A673 (cell line): Measurements from ENCODE around the gene GSTT2B. TPM values are rescaled to one million over a fixed set of nuclear protein-coding genes. Genes with fewer than 3 reads are reported as not detected.

ENCODE experiments used
- BruUV-seq: library from RNA; stranded (reverse); fragments of 400-500 nt; replicated peaks from 2 replicates; lab custom pipeline; 2021; lab: Mats Ljungman, UMichigan
- CTCF ChIA-PET: fragments of 300-600 bp; sonication (Branson Sonifier 250); formaldehyde crosslinking; loops from one replicate; lab custom pipeline; 2022; ENCODE audit warnings: antibody characterized with exemption; lab: Charles Lee
- POLR2A ChIA-PET: fragments of 300-600 bp; sonication (Branson Sonifier 250); formaldehyde crosslinking; loops from one replicate; lab custom pipeline; 2022; ENCODE audit warnings: antibody characterized with exemption; ENCODE audit not compliant: low non-redundant PET; lab: Charles Lee
- DNase-seq: peaks from one replicate; pipeline ENCODE4 v3.0.0-alpha.2; 2015; ENCODE audit warnings: low spot score
- H3K27ac ChIP-seq: fragments of 200-600 bp; sonication (generic); 2 replicates; pipeline ENCODE4 v1.5.1; 2016; ENCODE audit warnings: mixed run types, low read depth, mild to moderate bottlenecking, mixed read lengths, antibody characterized with exemption, low read length; ENCODE audit not compliant: poor library complexity, severe bottlenecking
- H3K27me3 ChIP-seq: fragments of 200-600 bp; sonication (generic); replicated peaks from 2 replicates; pipeline ENCODE4 v1.6.1; 2017; ENCODE audit warnings: mixed run types, low read depth, mild to moderate bottlenecking, mixed read lengths, antibody characterized with exemption, low read length; ENCODE audit not compliant: insufficient read depth, poor library complexity
- H3K36me3 ChIP-seq: fragments of 200-600 bp; sonication (generic); 2 replicates; pipeline ENCODE4 v1.6.1; 2016; ENCODE audit warnings: mixed run types, mild to moderate bottlenecking, mixed read lengths, antibody characterized with exemption, low read length; ENCODE audit not compliant: insufficient read depth, poor library complexity, severe bottlenecking
- H3K4me1 ChIP-seq: fragments of 200-600 bp; sonication (generic); 2 replicates; pipeline ENCODE4 v1.6.1; 2017; ENCODE audit warnings: mixed run types, mild to moderate bottlenecking, mixed read lengths, antibody characterized with exemption, low read length; ENCODE audit not compliant: insufficient read depth, poor library complexity, severe bottlenecking
- H3K4me3 ChIP-seq: fragments of 200-600 bp; sonication (generic); 2 replicates; pipeline ENCODE4 v1.5.1; 2016; ENCODE audit warnings: low read depth, mixed run types, mild to moderate bottlenecking, mixed read lengths, low read length; ENCODE audit not compliant: poor library complexity, severe bottlenecking
- H3K9me3 ChIP-seq: fragments of 200-600 bp; sonication (generic); 2 replicates; pipeline ENCODE4 v1.6.1; 2016; ENCODE audit warnings: mixed run types, low read depth, mild to moderate bottlenecking, mixed read lengths, antibody characterized with exemption, low read length; ENCODE audit not compliant: poor library complexity, severe bottlenecking
- EZH2 ChIP-seq: fragments of 200-600 bp; sonication (generic); IDR thresholded peaks from 2 replicates; pipeline ENCODE4 v1.6.1; 2017; ENCODE audit warnings: borderline replicate concordance, low read depth, mild to moderate bottlenecking, mixed read lengths, antibody characterized with exemption, low read length; ENCODE audit not compliant: poor library complexity, severe bottlenecking
- intact Hi-C: fragments of 100-400 bp; cut with micrococcal nuclease; formaldehyde crosslinking; loops from one replicate; pipeline ENCODE4 v1.10.0; 2022; ENCODE audit not compliant: unreplicated experiment
- total RNA-seq: library from RNA; stranded (reverse); gene quantifications from 2 replicates; pipeline ENCODE4 v1.2.3, GENCODE V29; 2021
- TF ChIP-seq, protein P1 (sequence below): fragments of 300-800, 200-600 bp; sonication (generic); conservative IDR thresholded peaks from 2 replicates; pipeline ENCODE4 v1.5.1; 2017; ENCODE audit warnings: low read depth, mild to moderate bottlenecking, antibody characterized with exemption, low read length, moderate library complexity, mixed read lengths

The GSTT2B gene
- total RNA-seq, 1 experiment from 2014 or later, result 0.54 TPM

DNA sequence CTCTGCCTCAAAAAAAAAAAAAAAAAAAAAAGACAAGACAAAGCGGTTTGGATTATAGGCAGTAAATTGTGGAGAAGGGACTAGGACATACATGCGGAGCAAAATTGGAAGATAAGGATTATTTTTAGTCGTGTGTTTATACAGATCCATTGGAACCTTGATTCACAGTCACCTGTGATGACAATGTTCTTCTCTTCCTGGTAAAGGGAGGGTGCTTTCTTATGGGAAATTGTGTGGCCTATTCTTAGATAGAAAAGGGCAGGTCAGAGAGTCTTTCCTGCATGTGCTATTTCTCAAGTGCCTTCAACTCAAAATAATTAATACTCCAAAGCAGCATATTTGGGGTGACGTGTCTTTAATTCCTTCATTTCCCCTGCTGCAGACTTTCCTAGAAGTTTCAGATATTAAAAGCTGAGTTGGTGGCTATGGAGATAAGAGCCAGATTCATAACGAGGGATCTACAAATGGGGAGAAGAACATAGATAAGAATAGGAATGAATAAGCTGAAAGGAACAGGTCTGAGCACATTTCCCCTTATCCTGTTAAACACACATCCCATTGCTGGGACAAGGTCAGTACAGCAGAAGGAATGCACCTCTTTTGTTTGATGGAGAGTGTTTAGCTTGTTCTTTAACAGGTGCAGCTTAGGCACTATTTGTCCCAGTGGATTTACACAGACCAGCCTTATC is 22.5 kb downstream of the GSTT2B start:
- intact Hi-C loops, result no loop called here
- H3K36me3 ChIP-seq, result no peaks in the 10 kb centered on the region
- ChIA-PET POLR2A (no interaction called here), CTCF (no interaction called here)
- H3K27me3 ChIP-seq, result no peaks in the 10 kb centered on the region
- no peaks in the 10 kb centered on the region for H3K9me3 ChIP-seq
- TF ChIP-seq, protein P1, sequence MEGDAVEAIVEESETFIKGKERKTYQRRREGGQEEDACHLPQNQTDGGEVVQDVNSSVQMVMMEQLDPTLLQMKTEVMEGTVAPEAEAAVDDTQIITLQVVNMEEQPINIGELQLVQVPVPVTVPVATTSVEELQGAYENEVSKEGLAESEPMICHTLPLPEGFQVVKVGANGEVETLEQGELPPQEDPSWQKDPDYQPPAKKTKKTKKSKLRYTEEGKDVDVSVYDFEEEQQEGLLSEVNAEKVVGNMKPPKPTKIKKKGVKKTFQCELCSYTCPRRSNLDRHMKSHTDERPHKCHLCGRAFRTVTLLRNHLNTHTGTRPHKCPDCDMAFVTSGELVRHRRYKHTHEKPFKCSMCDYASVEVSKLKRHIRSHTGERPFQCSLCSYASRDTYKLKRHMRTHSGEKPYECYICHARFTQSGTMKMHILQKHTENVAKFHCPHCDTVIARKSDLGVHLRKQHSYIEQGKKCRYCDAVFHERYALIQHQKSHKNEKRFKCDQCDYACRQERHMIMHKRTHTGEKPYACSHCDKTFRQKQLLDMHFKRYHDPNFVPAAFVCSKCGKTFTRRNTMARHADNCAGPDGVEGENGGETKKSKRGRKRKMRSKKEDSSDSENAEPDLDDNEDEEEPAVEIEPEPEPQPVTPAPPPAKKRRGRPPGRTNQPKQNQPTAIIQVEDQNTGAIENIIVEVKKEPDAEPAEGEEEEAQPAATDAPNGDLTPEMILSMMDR, result no peak
- no peak for TF ChIP-seq EZH2
- no peak for DNase-seq
- H3K4me1 ChIP-seq, result no peaks in the 10 kb centered on the region
- no peak overlapping the region for H3K27ac ChIP-seq
- H3K4me3 ChIP-seq, result no peak overlapping the region
- BruUV-seq, result no TSS peak

DNA sequence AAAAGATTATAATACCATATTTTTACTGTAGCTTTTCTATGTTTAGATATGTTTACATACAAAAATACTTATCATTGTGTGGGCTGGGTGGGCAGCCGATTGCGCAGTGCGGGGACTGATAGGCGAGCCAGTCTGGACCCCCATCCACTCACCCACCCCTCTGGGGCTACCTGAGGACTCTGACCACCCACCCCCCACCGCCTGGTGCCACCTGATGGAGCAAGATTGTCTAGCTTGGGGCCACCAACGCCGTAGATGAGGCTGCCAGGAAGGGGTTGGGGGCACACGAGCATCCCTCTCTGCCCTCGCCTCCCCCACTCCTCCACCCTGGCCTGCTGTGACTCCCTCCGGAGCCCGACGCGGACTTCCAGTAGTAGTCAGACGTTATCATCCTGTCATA is 34.4 kb downstream of the GSTT2B start:
- Histone ChIP-seq H3K4me3 (no peak overlapping the region), H3K27me3 (no peaks in the 10 kb centered on the region), H3K4me1 (no peaks in the 10 kb centered on the region), H3K36me3 (peaks cover 45% of the 10 kb centered on the region), H3K27ac (no peak overlapping the region), H3K9me3 (peaks cover 12% of the 10 kb centered on the region)
- TF ChIP-seq, protein P1, result no peak
- TF ChIP-seq EZH2, result no peak
- DNase-seq, result no peak
- intact Hi-C loops, result no loop called here
- ChIA-PET CTCF (no interaction called here), POLR2A (no interaction called here)
- no TSS peak for BruUV-seq

DNA sequence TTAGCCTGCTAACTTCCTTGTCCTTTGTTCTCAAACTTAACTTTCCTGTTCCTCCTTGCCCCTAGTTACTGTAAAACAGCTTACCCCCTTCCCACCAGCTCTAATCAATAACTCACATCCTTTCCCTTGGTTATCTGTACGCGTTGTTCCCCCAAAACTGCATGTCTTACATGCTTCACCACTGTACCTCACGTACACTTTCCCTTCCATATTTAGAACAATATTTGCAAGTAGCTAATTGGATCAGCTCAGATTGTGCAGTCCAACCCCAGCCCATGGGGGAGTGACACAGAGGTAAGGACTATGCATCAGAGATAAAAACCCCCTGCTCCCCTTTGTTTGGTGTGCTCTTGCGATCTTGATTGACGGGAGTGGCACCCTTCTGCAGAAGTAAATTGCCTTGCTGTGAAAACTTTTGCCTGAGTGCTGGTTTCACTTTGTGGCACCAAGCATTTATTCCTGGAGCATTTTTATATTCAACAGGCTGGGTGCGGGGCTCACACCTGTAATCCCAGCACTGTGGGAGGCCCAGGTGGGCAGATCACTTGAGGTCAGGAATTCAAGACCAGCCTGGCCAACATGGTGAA is 35.9 kb downstream of the GSTT2B start:
- ChIA-PET POLR2A (no interaction called here), CTCF (no interaction called here)
- Histone ChIP-seq H3K4me3 (no peak overlapping the region), H3K27me3 (no peaks in the 10 kb centered on the region), H3K9me3 (peaks cover 12% of the 10 kb centered on the region), H3K36me3 (peaks cover 50% of the 10 kb centered on the region), H3K4me1 (no peaks in the 10 kb centered on the region), H3K27ac (no peak overlapping the region)
- no peak for DNase-seq
- no TSS peak for BruUV-seq
- TF ChIP-seq EZH2, result no peak
- TF ChIP-seq, protein P1, result no peak
- intact Hi-C loops, result no loop called here
